ENCODE results near the gene SNRNP70.
A peak's percentile ranks its signal among the peaks of the same experiment; 100 is the strongest.
"Not testable (repeated sequence)": the region's sequence is repeated elsewhere in the genome, so short reads cannot be mapped to it uniquely, and the experiment has no call there.

Gene SNRNP70

DNA sequence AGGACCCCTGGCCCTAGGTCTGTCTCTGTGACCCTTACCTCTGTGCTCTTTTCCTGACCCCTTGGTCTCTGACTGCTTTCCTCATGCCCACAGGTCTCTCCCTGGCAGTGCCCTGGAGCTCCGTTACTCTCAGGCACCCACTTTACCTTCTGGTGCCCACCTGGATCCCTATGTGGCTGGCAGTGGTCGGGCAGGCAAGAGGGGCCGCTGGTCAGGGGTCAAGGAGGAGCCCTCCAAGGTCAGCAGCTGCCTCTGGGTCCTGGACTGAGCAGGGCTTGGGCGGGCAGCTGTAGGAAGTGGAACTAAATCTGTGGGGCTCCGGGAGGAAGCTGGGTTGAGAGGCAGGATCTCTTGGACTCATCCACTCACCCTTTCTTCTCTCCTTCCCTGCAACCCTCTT lies 50.4 kb downstream of the SNRNP70 start:
- TF ChIP-seq, protein P1, sequence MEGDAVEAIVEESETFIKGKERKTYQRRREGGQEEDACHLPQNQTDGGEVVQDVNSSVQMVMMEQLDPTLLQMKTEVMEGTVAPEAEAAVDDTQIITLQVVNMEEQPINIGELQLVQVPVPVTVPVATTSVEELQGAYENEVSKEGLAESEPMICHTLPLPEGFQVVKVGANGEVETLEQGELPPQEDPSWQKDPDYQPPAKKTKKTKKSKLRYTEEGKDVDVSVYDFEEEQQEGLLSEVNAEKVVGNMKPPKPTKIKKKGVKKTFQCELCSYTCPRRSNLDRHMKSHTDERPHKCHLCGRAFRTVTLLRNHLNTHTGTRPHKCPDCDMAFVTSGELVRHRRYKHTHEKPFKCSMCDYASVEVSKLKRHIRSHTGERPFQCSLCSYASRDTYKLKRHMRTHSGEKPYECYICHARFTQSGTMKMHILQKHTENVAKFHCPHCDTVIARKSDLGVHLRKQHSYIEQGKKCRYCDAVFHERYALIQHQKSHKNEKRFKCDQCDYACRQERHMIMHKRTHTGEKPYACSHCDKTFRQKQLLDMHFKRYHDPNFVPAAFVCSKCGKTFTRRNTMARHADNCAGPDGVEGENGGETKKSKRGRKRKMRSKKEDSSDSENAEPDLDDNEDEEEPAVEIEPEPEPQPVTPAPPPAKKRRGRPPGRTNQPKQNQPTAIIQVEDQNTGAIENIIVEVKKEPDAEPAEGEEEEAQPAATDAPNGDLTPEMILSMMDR (IDR thresholded peaks at IDR 0.05; ENCODE audit: extremely low read depth, insufficient read depth, missing control alignments): no peak
- DNase-seq (ENCODE audit: low spot score): no peak
- in situ Hi-C loops (cut with MboI; ENCODE audit: low pct_unique_long_range_greater_than_20kb, low sequenced_read_pairs, unreplicated experiment): no loop called here

DNA sequence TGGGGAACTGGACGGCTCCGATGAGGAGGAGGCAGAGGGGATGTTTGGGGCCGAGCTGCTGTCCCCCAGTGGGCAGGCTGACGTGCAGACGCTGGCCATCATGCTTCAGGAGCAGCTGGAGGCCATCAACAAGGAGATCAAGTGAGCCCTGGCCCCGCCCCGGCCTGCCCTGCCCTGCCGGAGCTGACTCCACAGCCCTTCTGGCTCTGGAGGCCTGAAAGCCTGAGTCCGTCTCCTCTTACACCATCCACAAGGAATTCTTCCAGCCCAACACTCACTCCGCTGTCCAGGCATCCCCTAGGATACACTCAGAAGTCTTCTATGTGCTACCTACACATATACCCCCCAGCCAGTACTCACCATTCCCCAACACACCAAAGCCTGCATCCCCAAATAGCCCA lies 51.5 kb downstream of the SNRNP70 start:
- no peak for DNase-seq (ENCODE audit: low spot score)
- in situ Hi-C loops (cut with MboI; ENCODE audit: low pct_unique_long_range_greater_than_20kb, low sequenced_read_pairs, unreplicated experiment): no loop called here
- TF ChIP-seq, protein P1 (IDR thresholded peaks at IDR 0.05; ENCODE audit: extremely low read depth, insufficient read depth, missing control alignments): no peak

DNA sequence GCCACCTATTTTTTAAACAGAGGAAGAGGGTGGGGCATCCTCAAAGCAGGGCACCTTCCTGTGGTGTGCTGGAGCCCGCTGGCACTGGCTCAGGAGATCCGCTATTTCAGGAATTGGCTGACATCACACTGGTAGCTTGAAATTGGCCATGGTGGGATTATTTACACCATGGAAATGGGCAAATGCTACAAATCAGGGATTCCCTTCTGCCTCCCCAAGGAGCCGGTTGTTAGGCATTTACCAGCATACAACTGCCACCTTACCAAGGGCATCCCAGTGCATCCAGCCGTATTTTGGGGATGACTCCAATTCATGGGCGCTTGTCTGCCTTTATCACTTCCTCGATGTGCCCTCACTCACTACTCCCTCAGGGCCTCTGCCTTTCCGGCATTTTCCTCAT lies 55.7 kb downstream of the SNRNP70 start:
- in situ Hi-C loops (cut with MboI; ENCODE audit: low pct_unique_long_range_greater_than_20kb, low sequenced_read_pairs, unreplicated experiment): no loop called here
- no peak for DNase-seq (ENCODE audit: low spot score)

DNA sequence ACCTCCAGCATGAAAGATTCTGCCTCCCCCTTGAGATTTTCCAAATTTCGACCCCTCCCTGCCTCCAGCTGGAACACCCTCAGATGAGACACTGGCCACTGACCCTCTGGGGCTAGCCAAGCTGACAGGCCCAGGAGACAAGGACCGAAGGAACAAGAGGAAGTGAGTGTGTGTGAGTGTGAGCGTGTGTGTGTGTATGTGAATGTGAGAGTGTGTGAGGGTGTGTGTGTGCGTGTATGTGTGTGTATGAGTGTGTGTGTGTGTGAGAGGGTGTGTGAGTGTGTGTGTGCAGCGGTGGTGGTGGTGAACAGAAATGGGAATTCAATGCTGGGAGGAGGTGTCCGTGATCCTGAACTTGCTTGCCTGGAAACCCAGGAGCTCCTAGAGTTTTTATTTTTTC lies 56.1 kb downstream of the SNRNP70 start:
- no peak for DNase-seq (ENCODE audit: low spot score)
- in situ Hi-C loops (cut with MboI; ENCODE audit: low pct_unique_long_range_greater_than_20kb, low sequenced_read_pairs, unreplicated experiment): no loop called here
- TF ChIP-seq, protein P1 (IDR thresholded peaks at IDR 0.05; ENCODE audit: extremely low read depth, insufficient read depth, missing control alignments): no peak

More for the DNA sequence above, 55.7 kb downstream of the SNRNP70 start:
- TF ChIP-seq, protein P1 (IDR thresholded peaks at IDR 0.05; ENCODE audit: extremely low read depth, insufficient read depth, missing control alignments): no peak

DNA sequence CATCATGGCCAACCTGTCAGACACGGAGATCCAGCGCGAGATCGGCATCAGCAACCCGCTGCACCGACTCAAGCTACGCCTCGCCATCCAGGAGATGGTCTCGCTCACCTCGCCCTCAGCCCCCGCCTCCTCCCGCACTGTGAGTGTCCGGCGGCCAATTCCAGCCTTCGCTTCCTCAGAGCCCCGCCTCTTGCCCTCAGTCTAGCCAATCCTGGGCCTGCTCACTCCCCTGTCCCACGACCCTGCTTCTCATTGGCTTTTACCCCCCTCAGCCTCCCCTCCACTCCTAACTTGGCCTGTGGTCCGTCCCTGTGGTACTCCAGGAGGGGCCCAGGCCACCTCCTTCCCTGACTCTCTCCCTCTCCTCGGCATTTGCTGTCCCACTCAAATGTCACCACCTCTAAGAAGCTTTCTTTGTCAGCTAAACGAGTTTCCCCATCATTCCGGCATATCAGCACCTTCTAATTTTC lies 57.6 kb downstream of the SNRNP70 start:
- peak; percentile 93 for DNase-seq (ENCODE audit: low spot score)
- in situ Hi-C loops (cut with MboI; ENCODE audit: low pct_unique_long_range_greater_than_20kb, low sequenced_read_pairs, unreplicated experiment): no loop called here
- TF ChIP-seq, protein P1 (IDR thresholded peaks at IDR 0.05; ENCODE audit: extremely low read depth, insufficient read depth, missing control alignments): no peak

DNA sequence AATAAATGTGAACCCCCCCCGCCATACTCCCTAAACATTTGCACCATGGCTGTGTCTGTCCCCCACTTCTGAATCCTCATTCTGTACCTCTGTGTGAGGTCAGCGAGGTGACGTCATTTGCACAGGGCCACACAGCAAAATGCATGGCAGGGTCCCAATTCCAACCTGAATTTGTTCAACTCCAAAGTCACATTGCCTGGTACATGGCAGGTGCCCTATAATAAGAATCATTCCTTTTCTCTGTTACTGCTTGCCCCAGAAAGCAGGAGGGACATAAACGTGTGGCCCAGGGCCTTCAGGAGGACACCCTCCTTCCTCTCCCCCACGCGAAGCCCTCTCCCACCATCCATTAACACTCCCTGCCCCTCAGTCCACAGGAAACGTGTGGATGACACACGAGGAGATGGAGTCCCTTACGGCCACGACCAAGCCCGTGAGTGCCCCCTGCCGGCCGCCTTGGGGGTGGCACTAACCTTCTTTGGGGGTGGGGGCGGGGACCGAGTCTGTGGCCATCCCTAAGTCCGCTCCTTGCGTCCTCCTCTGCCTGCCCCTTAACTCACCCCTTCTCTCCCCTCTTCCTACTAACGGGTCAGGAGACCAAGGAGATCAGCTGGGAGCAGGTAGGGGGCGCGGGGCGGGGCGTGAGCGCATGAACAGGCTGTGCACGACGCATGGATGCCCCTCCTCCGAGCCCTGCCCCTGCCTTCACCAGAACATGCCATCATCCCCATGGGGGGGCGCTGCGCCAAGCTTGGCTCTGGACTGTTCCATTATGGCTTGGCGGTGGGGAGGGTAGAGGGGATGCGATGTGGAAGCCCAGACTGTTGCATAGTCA lies 60.5 kb downstream of the SNRNP70 start:
- peak; percentile 86 for DNase-seq (ENCODE audit: low spot score)
- in situ Hi-C loops (cut with MboI; ENCODE audit: low pct_unique_long_range_greater_than_20kb, low sequenced_read_pairs, unreplicated experiment): no loop called here
- TF ChIP-seq, protein P1 (IDR thresholded peaks at IDR 0.05; ENCODE audit: extremely low read depth, insufficient read depth, missing control alignments): peak; percentile 81

DNA sequence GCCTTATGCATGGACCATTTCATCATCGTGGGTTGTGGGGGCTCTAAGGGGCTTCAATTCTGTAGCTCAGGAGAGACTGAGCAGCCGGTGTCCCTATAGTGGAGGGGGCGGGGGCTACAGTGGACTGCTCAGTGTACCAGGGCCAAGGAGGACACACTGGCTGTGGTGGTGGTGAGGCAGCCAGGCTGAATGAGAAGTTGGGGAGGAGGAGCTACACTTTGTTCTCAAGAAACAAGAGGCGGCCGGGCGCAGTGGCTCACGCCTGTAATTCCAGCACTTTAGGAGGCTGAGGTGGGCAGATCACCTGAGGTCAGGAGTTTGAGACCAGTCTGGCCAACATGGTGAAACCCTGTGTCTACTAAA lies 61.1 kb downstream of the SNRNP70 start:
- not testable (repeated sequence) for DNase-seq (ENCODE audit: low spot score)

More for the DNA sequence above, 61.1 kb downstream of the SNRNP70 start:
- in situ Hi-C loops (cut with MboI; ENCODE audit: low pct_unique_long_range_greater_than_20kb, low sequenced_read_pairs, unreplicated experiment): not testable (repeated sequence)
